ENCODE measurements around the gene AMBN.

The AMBN gene, protein sequence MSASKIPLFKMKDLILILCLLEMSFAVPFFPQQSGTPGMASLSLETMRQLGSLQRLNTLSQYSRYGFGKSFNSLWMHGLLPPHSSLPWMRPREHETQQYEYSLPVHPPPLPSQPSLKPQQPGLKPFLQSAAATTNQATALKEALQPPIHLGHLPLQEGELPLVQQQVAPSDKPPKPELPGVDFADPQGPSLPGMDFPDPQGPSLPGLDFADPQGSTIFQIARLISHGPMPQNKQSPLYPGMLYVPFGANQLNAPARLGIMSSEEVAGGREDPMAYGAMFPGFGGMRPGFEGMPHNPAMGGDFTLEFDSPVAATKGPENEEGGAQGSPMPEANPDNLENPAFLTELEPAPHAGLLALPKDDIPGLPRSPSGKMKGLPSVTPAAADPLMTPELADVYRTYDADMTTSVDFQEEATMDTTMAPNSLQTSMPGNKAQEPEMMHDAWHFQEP

DNA sequence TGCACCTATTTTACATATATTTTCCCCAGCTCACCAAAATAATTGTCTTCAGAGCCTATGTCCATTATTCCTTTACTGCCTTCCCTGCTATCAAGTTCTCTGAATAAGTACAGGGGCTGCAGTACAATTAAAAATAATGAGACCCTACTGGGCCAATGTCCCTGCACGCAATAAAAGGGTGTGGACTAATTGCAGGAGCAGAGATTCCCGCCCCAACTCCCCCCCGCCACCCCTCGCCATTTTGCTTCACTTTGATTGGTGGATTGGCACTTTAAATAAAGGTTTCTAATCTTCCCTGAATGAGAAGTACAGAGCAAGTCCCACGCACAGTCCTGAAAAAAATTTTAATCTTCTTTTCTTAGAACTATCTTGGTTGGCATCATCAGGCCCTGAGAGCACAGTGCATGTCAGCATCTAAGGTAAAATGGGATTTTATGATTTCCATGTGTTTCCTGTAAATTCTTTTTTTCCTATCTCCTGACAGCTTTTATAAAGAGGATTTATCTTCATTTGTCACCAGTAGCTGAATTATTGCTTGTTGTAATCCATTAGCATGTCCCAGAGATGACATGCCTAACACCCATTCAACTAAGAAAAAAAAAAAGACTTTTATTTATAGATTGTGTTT, at the start of gene AMBN:
Gene AMBN, plus strand, starts transcription at position 302 of the 628 bp plus-strand sequence. Its CDS starts 103 bp downstream, at position 405.
- DNase-seq (ENCODE audit: low read depth in 1 of 2, low spot score in 1 of 2), result no peak

DNA sequence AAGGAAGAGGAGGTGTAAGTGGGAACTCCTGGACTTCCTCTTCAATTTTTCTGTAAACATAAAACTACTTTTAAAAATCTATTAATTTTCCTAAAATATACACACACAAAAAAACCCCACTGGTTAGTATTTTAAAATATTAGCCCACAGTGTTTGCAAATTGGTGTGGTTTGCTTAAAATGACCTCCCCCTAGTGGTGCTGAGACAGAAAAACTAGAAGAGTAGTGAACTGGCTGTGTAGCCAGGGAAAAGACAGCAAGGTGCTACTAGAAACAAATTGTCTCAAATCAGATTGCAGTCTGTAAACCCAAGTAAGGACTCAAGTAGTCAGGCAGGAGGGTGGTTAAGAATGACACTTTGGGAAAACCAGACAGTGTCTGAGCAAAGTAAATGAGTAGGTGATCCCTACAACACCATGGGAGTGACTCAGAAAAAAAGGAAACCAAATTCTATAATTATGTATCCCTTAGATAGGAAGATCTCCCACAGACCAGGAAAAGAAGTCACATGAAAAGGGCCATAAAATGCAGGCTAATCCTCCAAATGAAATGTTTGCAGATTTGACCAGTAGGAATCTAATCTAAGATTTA, 47.7 kb upstream of the AMBN start:
- no peak for DNase-seq (ENCODE audit: low read depth in 1 of 2, low spot score in 1 of 2)

DNA sequence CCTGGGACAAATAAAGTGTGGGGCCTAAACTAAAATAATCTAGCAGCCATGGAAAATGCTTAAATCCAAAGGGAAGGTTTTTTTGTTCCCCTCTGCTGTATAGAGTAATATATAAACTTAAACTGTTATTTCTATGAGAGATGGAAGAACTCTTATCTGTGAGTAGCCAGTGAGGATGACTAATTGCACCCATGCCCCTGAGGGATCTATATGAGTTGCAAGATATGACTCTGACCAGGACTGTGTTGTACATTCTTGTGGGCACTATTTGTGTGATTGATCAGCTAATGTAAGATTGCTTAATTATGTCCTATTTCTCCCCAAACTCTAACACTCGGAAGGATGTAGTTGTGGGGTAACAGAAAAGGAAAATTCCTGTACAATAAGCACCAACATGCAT, 35.2 kb upstream of the AMBN start:
- no peak for DNase-seq (ENCODE audit: low read depth in 1 of 2, low spot score in 1 of 2)

DNA sequence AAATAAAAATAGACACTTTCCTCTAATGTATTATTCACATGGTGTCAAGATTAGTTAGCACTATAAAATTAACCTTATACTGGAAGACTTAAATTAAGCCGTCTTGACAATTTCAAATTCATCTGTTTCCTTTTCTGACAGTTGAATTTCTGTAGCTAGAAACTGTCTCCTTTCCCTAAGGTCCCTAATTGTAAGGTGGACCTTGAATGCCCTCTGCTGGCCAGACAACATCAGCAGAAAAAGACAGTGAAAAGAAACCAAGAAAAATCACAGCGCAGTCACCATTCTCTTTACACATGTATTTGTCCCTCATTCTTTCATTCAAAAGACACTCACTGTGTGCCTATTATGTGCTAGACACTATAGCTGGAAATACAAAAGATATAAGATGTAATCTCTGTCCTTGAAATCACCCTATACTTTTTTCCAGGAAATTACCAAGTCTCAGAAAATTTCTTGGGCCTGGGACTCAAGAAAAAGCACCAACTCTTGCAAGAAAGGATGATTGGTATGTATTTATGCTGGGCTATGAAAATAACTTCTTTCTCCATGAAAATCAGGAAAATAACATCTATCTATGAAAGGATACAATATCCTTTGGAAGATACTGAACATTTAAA, 32.7 kb upstream of the AMBN start:
- DNase-seq (ENCODE audit: low read depth in 1 of 2, low spot score in 1 of 2), result no peak

DNA sequence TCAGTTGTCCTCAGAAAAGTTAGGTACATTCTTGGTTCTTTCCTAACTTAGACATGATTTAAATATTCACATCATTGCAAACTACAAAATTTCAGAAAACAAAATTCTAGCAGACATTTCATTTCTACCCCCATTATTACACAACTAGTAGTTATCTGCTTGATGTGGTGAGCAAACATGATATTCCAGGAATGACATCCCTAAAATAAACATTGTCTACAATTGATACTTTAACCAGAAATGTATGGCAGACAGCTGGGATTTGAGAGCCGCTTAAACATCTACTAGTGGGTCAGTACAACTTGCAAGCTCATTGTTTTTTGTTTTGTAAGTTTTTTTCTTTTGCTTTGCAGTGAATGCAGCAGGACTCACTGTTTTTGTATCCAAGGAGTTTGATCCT, 32.1 kb upstream of the AMBN start:
- no peak for DNase-seq (ENCODE audit: low read depth in 1 of 2, low spot score in 1 of 2)

DNA sequence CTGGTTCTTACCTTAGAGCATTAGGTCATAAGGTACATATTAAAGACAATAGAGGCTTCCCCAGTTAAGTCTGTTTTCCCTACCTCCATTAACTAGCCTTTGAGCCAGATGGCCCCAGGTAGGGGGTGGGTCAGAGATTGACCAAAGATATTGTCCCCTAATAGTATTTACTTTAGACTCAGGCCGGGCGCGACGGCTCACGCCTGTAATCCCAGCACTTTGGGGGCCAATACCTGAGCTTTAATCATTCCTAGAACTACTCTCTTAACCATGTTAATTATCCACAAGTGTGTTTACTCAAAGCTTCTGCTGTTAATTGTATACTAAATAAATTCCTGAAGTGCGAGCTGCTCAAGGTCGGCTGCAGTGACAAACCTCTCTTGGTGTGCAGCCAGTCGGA, 28.0 kb upstream of the AMBN start:
- DNase-seq (ENCODE audit: low read depth in 1 of 2, low spot score in 1 of 2), result no peak

DNA sequence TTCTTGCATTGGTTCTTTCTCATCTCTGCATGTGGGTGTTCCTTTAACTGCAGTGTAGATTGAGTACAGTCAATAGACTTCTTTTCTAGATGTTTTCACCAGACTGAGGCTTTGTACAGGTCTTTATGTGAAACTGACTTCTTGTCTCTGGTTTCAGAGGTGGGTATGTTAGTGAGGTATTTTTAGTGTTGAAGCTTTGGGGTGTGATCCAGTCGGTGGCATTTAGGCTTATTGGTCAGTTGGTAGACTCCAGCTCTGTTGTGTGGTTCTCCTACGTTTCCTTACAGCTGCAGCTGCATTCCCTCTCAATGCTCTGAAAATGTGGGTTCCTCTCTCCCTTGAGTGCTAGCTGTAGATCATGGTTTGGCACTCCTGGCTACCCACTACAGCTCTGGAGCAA, 21.3 kb upstream of the AMBN start:
- no peak for DNase-seq (ENCODE audit: low read depth in 1 of 2, low spot score in 1 of 2)

DNA sequence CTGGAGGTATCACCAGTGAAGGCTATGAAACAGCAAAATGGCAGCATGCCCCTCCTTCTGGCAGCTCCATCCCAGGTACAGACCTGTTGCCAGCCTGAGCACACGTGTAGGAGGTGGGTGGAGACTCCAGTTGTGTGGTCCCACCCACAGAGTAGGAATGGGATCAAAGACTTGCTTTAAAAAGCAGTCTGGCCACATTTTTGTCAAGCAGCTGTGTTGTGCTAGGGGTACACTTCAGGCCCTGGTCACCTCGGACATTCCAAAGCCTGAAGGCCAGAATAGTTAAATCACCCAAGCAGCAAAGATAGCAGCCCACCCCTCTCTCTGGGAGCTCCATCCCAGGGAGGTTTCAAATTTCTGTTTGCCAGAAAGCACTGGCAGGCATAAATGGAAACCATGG, 20.3 kb upstream of the AMBN start:
- no peak for DNase-seq (ENCODE audit: low read depth in 1 of 2, low spot score in 1 of 2)

DNA sequence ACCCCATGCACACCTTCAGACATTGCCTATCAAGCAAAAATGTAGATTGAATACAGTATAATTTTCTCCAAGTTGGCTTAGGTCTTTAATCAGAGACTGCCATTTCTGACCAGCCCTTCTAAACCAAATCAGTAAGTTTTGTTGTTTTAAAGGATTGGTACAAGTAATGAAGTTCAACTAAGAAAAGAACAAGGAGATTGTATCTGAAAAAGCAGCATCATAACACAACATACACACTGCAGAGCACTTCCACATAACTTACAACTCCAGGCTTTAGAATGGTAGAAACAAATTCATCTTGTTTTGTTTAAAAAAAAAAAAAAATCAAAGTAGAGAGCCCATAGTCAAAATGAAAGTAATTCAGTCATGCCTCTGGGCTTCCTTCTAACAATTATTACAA, 16.1 kb upstream of the AMBN start:
- no peak for DNase-seq (ENCODE audit: low read depth in 1 of 2, low spot score in 1 of 2)

DNA sequence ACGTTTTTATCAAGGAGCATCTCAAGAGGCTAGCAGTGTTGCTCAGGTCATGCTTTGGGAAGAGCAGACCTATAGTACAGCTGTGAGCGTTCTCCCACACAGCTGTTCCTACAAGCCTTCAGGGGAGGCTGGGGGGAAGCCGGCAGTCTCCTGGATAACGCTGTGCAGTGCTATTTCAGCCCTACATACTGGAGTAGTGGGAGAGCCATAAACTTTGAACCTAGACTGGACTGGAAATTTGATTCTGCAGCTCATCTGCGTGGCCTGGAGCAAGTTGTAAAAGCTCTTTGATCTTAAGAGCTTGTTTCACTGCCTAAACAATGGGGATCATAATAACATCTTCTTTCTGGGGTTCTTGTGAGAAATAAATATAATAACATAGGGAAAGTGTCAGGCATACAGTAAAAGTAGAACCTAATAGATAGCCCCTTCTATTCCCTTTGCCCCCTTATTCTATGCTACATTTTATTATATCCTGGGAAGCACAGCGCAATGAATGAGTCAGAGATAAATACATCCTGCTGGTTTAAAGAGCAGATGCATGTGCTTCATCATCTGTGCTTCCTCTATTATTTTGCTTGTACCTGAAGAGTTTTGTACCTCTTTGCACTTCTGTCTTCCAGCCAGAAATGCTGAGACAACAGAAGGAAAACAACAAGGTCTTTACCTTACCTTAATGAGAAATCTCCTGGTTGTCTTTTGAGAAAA, 14.7 kb upstream of the AMBN start:
- DNase-seq (ENCODE audit: low read depth in 1 of 2, low spot score in 1 of 2), result no peak

DNA sequence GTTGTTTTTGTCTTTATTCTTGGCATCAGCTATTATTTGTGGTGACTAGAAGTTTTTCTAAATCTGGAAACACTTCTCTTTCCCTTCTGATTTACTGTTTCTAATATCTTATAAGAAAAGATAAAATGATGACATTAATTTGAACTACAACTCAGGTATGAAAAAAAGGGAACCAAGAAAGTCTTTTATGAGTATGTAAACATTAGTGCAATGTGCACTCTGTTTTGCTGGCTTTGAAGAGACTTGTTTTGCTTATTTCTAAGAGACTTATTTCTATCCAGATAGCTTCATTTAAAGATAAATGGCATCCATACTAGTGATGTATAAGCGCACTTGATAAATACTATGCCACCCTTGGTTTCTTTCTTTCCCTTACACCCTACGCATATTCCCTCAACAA, 10.1 kb upstream of the AMBN start:
- no peak for DNase-seq (ENCODE audit: low read depth in 1 of 2, low spot score in 1 of 2)

DNA sequence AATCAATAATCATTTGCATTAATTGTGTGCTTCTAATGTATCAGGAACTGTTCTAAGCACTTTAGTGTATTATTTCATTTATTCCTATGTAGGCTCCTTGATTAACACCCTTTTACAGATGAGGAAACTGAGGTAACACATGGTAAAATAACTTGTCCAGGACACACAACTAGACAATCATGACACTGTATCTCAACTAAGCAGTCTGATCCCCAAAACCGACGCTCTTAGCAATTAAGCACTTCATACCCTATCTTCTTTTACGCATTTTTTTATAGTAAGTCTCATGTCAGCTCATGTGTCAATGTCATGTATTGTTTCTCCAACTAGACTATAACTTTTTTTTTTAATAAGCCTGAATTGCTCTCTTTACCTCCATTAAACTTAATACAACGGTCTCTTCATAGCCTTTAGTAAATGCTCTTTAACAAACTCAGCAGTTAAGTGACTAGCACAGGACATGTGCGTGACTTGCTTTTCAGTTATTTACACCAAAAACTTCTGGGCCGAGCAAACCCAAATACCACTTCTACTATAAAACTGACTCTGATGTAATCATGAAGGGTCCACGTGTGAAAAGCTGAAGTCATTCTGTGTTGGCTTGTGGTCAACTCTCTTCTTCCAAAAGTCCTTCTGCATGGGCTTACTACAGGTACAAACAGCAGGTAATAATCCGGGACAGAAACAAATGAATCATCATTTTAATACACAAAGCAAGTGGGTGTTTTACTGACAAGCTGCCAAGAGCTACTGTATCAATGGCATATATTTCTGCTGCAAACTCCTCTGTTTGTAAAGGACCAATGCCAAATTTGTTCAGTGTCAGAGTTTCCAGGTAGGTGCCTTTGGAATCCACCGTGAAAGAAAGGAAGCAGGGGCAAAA, 7.9 kb upstream of the AMBN start:
- no peak for DNase-seq (ENCODE audit: low read depth in 1 of 2, low spot score in 1 of 2)

DNA sequence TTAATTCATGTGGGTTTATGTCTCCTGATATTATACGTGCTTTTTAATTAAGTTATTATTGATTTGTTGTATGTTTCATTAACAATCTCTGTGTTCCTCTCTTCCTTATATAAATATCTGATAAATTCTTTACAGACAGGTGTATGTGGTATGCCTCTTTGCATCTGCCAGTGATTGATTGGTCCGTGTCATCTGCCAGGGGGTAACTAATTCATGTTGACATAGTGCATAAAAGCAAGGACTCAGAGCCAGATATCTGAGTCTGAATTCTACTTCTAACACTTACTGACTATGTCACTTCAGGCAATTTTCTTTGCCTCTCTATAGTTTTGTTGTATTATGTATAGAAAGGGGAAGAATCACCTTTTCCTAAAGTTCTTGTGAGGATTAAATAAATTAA, 5.2 kb upstream of the AMBN start:
- DNase-seq (ENCODE audit: low read depth in 1 of 2, low spot score in 1 of 2), result no peak

DNA sequence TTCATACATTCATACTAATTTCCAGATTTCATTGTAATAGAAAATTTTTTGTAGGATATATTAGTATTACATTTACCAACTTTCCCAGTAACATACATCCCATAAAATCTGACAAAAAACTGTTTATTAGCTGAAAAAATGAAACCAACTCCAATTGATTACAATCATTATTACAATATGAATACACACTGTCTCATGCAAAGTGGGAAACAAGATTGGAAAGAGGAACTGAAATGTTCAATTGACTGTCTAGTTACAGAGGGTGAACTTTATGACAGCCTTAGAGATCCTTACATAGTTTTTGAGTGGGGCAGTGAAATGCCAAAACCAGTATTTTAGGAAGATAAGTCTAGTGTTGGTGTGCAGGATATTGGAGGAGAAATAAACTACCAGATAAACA, 2.3 kb upstream of the AMBN start:
- DNase-seq (ENCODE audit: low read depth in 1 of 2, low spot score in 1 of 2), result no peak

DNA sequence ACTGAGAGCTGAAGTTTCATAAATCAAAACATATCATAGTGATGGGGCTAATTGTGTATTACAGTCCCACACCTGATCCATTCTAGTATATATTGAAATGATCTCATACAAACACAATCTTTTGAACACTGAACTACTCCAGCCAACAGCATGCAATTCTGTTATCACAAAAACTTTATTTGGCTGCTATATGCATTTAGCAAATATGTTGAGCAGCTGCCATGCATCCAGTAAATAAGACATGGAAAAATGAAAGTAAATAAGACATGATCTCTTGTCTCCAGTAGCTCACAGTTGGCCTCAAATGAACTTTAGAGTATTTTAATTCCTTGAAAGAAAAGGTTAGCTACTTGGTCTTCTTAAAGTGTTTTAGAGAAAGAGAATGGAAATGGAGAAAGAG, 2.1 kb downstream of the AMBN start:
- DNase-seq (ENCODE audit: low read depth in 1 of 2, low spot score in 1 of 2), result no peak

DNA sequence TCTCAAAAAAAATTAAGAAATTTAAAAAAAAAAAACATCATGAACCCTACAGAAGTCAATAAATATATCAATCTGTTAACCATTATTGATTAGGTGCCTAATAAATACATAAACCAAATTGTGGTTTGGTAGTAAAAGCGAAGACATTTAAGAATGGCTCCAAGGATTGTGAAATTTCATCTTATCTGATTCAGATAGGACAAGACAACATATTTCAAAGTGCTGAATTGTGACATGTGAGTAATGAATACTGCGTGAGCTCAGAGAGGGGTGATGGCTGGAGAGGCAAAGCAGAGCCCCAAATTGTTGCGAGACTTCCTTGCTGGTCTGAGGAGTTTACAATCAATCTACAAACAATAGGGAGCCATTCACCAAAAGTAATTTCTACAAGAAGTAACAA, 8.2 kb downstream of the AMBN start:
- no peak for DNase-seq (ENCODE audit: low read depth in 1 of 2, low spot score in 1 of 2)

DNA sequence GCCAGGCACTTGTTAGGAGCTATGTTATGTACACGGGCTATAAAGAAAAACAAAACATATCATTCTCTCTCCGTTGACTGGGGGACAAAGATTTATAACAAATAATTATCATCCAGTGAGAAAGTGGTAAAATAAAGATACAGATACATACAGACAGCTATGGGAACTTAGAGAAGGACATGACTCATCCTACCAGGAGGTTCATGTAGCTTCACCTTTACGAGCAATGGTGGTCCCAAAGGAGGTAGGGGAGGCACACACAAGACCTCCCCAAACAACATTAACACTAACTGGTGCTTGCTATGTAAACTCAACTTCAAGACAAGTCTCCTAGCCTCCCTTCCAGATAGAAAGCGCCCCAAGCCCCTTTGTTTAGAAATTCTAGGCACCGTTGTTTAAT, 8.9 kb downstream of the AMBN start:
- DNase-seq (ENCODE audit: low read depth in 1 of 2, low spot score in 1 of 2), result no peak

DNA sequence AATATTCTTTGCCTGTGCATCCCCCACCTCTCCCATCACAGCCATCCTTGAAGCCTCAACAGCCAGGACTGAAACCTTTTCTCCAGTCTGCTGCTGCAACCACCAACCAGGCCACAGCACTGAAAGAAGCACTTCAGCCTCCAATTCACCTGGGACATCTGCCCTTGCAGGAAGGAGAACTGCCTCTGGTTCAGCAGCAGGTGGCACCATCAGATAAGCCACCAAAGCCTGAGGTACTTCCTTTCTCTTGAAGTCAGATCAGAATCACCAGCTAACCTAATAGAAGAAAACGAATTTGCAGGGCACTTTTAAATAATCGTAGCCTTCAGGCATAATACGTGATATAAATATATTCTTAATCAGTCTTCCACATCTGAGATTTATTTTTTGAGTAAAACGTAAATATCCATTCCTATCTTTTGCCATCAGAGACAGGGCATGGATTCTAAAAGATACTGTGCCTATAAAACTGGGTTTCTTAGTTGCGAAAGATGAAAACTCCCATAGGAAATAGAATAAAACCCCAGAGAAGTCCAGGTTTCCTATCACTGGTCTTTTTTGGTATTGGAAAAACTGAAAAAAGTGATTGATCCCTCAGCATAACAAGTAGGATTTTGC, 9.5 kb downstream of the AMBN start:
- DNase-seq (ENCODE audit: low read depth in 1 of 2, low spot score in 1 of 2), result peak; percentile 24 to 30

DNA sequence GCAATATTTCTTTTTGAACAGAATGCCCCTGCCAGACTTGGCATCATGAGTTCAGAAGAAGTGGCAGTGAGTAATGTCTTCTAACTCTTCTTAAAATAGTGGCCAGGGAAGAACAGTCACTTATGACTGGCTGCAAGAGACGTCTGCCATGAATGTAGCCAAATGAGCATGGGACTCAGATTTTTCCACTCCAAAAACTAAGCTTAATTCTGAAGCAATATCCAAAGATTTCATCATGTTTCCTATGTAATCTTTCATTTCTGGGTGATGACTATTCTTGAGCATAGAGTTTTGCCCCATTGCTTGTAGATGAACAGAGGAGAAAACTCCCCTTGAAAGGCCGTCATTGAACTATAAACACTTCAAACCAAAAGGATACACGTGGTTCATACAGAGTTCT, 11.8 kb downstream of the AMBN start:
- DNase-seq (ENCODE audit: low read depth in 1 of 2, low spot score in 1 of 2), result no peak

DNA sequence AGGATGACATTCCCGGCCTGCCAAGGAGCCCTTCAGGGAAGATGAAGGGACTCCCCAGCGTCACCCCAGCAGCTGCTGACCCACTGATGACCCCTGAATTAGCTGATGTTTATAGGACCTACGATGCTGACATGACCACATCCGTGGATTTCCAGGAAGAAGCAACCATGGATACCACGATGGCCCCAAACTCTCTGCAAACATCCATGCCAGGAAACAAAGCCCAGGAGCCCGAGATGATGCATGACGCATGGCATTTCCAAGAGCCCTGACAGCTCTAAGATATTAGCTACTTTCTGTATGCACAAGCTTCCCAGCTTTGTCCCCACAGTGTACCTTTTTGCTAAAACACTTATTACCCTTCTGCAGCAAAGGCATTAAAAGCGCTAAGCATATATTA, 14.4 kb downstream of the AMBN start:
- DNase-seq (ENCODE audit: low read depth in 1 of 2, low spot score in 1 of 2), result no peak
